ENCODE measurements around the gene CDC42EP2. TPM values are rescaled to one million over a fixed set of nuclear protein-coding genes. Genes with fewer than 3 reads are reported as not detected.

The CDC42EP2 gene
- total and polyA plus RNA-seq, 2 experiments from 2014 or later: 32.1 to 37.9 TPM

DNA sequence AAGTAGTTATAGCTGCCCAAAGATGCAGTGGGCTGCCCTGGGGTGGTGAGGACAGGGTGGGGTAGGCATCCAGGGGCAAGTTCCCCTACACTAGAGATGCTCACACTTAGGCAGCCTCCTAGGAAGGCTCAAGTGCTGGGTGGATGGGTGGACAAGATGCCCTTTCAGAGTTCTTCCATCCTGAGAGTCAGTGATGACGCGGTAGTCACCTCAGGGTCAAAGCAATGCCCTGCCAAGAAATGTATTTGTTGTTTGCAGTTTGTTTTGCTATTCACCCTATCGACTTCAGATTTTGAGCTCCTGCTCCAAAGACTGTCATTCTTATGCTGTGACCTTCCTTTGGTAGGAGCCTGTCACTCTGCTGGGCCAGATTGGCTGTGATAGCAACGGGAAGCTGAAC is 34.0 kb upstream of the CDC42EP2 start:
- no peak overlapping the region for H3K9ac ChIP-seq
- TF ChIP-seq EZH2phosphoT487 (IDR thresholded peaks at IDR 0.05; ENCODE audit: insufficient read depth, low read depth) (no peak), EZH2 (IDR thresholded peaks at IDR 0.05; ENCODE audit: insufficient read depth, poor library complexity, severe bottlenecking) (no peak)
- WGBS, 2 experiments (ENCODE audit: low coverage in 1 of 2, low lambda C conversion rate in 2 of 2, missing lambda C conversion rate in 2 of 2): 97 to 99% methylated on average over 4 of the region's 4 CpGs
- H3K27ac ChIP-seq: peak overlapping the region; percentile 90
- no peak overlapping the region for H3K4me3 ChIP-seq
- DNase-seq: no peak
- in situ Hi-C loops (cut with MboI): no loop called here
- no peak overlapping the region for H2AFZ ChIP-seq
- H3F3A ChIP-seq (ENCODE audit: insufficient read depth): peaks cover 44% of the 10 kb centered on the region
- peaks cover 40% of the 10 kb centered on the region for H3K4me1 ChIP-seq (ENCODE audit: insufficient read depth)
- H3K9me3 ChIP-seq (ENCODE audit: low read depth): no peaks in the 10 kb centered on the region
- H3K4me2 ChIP-seq (ENCODE audit: unreplicated experiment): peak overlapping the region; percentile 74
- peaks cover 14% of the 10 kb centered on the region for H3K79me2 ChIP-seq (ENCODE audit: insufficient read depth)
- H3K9me2 ChIP-seq (ENCODE audit: insufficient read depth): no peaks in the 10 kb centered on the region
- no peaks in the 10 kb centered on the region for H4K20me1 ChIP-seq (ENCODE audit: insufficient read depth)
- H3K27me3 ChIP-seq (replicated peaks; ENCODE audit: insufficient read depth): no peaks in the 10 kb centered on the region
- H3K36me3 ChIP-seq (ENCODE audit: low read depth): no peaks in the 10 kb centered on the region; the same call in 1 of the 2 replicates

DNA sequence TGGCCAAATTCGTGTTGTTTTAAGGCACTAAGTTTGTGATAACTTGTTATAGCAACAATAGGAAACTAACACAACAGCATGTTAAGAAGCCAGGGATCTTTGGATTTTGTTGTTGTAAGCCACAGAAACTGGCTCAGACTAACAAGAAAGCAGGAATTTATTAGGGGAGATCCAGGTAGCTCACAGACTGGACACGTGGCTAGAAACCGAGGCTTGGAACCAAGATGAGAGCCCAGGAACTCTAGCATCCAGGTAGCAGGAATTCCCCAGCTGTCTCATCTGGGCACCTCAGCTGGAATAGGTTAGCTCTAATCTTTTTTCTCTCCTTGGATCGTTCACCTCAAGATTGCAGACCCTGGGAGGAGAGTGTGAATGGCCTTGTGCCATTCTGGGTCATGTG is 28.0 kb upstream of the CDC42EP2 start:
- no peak overlapping the region for H3K9ac ChIP-seq

DNA sequence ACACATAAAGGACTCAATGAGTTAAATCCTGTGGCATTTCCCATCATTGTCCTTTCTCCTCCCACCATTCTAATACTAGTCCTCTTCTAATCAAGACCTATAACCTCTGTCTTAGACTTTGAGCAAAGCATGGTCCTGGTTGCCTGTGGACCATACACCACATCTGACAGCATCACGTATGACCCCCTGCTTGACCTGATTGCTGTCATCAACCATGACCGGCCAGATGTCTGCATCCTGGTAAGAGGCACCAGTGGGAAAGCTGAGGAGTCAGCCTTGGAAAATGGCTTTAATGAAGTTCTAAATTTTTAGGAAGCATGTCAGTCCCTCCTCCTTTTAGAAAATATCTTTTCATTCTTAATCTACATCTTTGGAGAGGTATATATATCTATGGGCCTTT is 27.1 kb upstream of the CDC42EP2 start:
- WGBS, 2 experiments (ENCODE audit: low coverage in 1 of 2, low lambda C conversion rate in 2 of 2, missing lambda C conversion rate in 2 of 2): 92 to 93% methylated on average over 2 of the region's 2 CpGs
- in situ Hi-C loops (cut with MboI): no loop called here
- no peak overlapping the region for H2AFZ ChIP-seq
- no peak overlapping the region for H3K4me2 ChIP-seq (ENCODE audit: unreplicated experiment)
- no peaks in the 10 kb centered on the region for H4K20me1 ChIP-seq (ENCODE audit: insufficient read depth)
- no peak overlapping the region for H3K9ac ChIP-seq
- H3K79me2 ChIP-seq (ENCODE audit: insufficient read depth): no peaks in the 10 kb centered on the region
- DNase-seq: no peak
- H3F3A ChIP-seq (ENCODE audit: insufficient read depth): peaks cover 28% of the 10 kb centered on the region
- H3K36me3 ChIP-seq (ENCODE audit: low read depth): peaks cover 5% of the 10 kb centered on the region; the same call in 1 of the 2 replicates
- H3K27me3 ChIP-seq (replicated peaks; ENCODE audit: insufficient read depth): no peaks in the 10 kb centered on the region
- no peaks in the 10 kb centered on the region for H3K9me3 ChIP-seq (ENCODE audit: low read depth)
- no peak overlapping the region for H3K4me3 ChIP-seq
- H3K9me2 ChIP-seq (ENCODE audit: insufficient read depth): no peaks in the 10 kb centered on the region
- TF ChIP-seq EZH2 (IDR thresholded peaks at IDR 0.05; ENCODE audit: insufficient read depth, poor library complexity, severe bottlenecking): no peak
- TF ChIP-seq EZH2phosphoT487 (IDR thresholded peaks at IDR 0.05; ENCODE audit: insufficient read depth, low read depth): no peak
- H3K27ac ChIP-seq: no peak overlapping the region
- H3K4me1 ChIP-seq (ENCODE audit: insufficient read depth): peaks cover 24% of the 10 kb centered on the region

More for the DNA sequence above, 28.0 kb upstream of the CDC42EP2 start:
- Histone ChIP-seq H3K27ac (no peak overlapping the region), H3K4me1 (ENCODE audit: insufficient read depth) (peaks cover 14% of the 10 kb centered on the region), H3F3A (ENCODE audit: insufficient read depth) (peaks cover 24% of the 10 kb centered on the region), H2AFZ (no peak overlapping the region), H3K9me3 (ENCODE audit: low read depth) (no peaks in the 10 kb centered on the region), H3K4me3 (no peak overlapping the region), H3K4me2 (ENCODE audit: unreplicated experiment) (no peak overlapping the region), H3K79me2 (ENCODE audit: insufficient read depth) (no peaks in the 10 kb centered on the region), H3K36me3 (ENCODE audit: low read depth) (peaks cover 5% of the 10 kb centered on the region), H3K27me3 (replicated peaks; ENCODE audit: insufficient read depth) (no peaks in the 10 kb centered on the region), H3K9me2 (ENCODE audit: insufficient read depth) (no peaks in the 10 kb centered on the region), H4K20me1 (ENCODE audit: insufficient read depth) (no peaks in the 10 kb centered on the region)
- WGBS, 2 experiments (ENCODE audit: low coverage in 1 of 2, low lambda C conversion rate in 2 of 2, missing lambda C conversion rate in 2 of 2): 81 to 85% methylated on average over 4 of the region's 4 CpGs
- in situ Hi-C loops (cut with MboI): no loop called here
- DNase-seq: no peak
- TF ChIP-seq EZH2phosphoT487 (IDR thresholded peaks at IDR 0.05; ENCODE audit: insufficient read depth, low read depth) (no peak), EZH2 (IDR thresholded peaks at IDR 0.05; ENCODE audit: insufficient read depth, poor library complexity, severe bottlenecking) (no peak)

DNA sequence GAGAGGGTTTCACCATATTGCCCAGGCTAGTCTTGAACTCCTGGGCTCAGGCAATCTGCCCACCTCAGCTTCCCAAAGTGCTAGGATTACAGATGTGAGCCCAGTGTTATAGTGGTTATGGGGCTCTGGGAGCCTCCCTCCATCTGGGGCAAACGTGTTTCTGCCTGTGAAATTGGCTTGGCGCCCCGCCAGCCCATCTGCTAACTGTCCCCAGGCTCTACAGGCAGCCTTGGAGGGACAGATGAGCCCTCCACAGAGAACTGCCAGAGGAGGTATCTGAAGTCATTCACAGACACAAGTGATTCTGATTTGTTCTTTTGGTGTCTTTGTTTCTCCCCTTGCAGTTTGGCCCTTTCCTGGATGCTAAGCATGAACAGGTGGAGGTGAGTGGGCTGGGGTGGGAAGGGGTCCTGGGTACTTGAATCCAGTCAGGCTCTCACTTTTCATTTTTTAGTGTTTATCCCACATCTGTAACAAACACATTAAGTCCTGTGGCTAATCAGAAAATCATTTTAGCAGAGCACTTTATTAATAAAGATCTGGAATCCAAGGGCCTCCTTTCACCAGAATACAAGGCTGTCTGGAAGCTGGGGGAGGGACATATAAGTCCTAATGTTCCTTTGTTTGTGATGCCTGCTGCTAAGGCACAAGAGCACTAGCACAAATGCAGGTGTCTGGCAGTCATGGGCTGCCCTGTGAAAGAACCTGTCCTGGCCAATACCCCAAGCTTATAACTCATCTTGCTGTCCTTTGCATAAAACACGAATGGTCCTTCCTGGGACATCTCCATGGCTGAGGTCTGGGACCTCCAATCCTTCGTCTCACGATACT is 25.7 kb upstream of the CDC42EP2 start:
- Histone ChIP-seq H3K79me2 (ENCODE audit: insufficient read depth) (no peaks in the 10 kb centered on the region), H2AFZ (no peak overlapping the region), H3K27me3 (replicated peaks; ENCODE audit: insufficient read depth) (no peaks in the 10 kb centered on the region), H3F3A (ENCODE audit: insufficient read depth) (peaks cover 30% of the 10 kb centered on the region), H3K4me2 (ENCODE audit: unreplicated experiment) (no peak overlapping the region), H3K36me3 (ENCODE audit: low read depth) (peaks cover 5% of the 10 kb centered on the region; the same call in 1 of the 2 replicates), H3K9me2 (ENCODE audit: insufficient read depth) (no peaks in the 10 kb centered on the region), H4K20me1 (ENCODE audit: insufficient read depth) (no peaks in the 10 kb centered on the region), H3K9ac (no peak overlapping the region), H3K27ac (no peak overlapping the region), H3K9me3 (ENCODE audit: low read depth) (no peaks in the 10 kb centered on the region), H3K4me1 (ENCODE audit: insufficient read depth) (peaks cover 25% of the 10 kb centered on the region), H3K4me3 (no peak overlapping the region)
- WGBS, 2 experiments (ENCODE audit: low coverage in 1 of 2, low lambda C conversion rate in 2 of 2, missing lambda C conversion rate in 2 of 2): 53 to 54% methylated on average over 6 of the region's 6 CpGs
- in situ Hi-C loops (cut with MboI): no loop called here
- TF ChIP-seq EZH2 (IDR thresholded peaks at IDR 0.05; ENCODE audit: insufficient read depth, poor library complexity, severe bottlenecking) (no peak), EZH2phosphoT487 (IDR thresholded peaks at IDR 0.05; ENCODE audit: insufficient read depth, low read depth) (no peak)
- no peak for DNase-seq
